ENCODE results near the gene HPCAL1. TPM values are rescaled to one million over a fixed set of nuclear protein-coding genes. Genes with fewer than 3 reads are reported as not detected.

Gene HPCAL1
- total RNA-seq, 1 experiment from 2014 or later, result 56.8 TPM

GRCh38 chr2:10322973-10323372 is 20.3 kb downstream of the HPCAL1 start:
- Histone ChIP-seq H3K4me3 (no peak overlapping the region), H3K27me3 (replicated peaks) (no peaks in the 10 kb centered on the region), H3K27ac (no peak overlapping the region), H3K9me3 (replicated peaks) (no peaks in the 10 kb centered on the region), H3K4me1 (replicated peaks) (no peaks in the 10 kb centered on the region), H3K36me3 (no peaks in the 10 kb centered on the region)
- no peak for DNase-seq (ENCODE audit: low read depth in 1 of 2, low spot score in 2 of 2)

GRCh38 chr2:10323535-10323934 is 20.8 kb downstream of the HPCAL1 start:
- Histone ChIP-seq H3K27me3 (replicated peaks) (no peaks in the 10 kb centered on the region), H3K4me1 (replicated peaks) (no peaks in the 10 kb centered on the region), H3K4me3 (no peak overlapping the region), H3K36me3 (no peaks in the 10 kb centered on the region), H3K27ac (no peak overlapping the region), H3K9me3 (replicated peaks) (no peaks in the 10 kb centered on the region)
- DNase-seq (ENCODE audit: low read depth in 1 of 2, low spot score in 2 of 2), result no peak

- Histone ChIP-seq H3K4me1 (replicated peaks) (no peaks in the 10 kb centered on the region; the same call in 1 of the 2 replicates), H3K4me3 (no peak overlapping the region), H3K9me3 (replicated peaks) (no peaks in the 10 kb centered on the region), H3K27ac (no peak overlapping the region), H3K36me3 (no peaks in the 10 kb centered on the region), H3K27me3 (replicated peaks) (no peaks in the 10 kb centered on the region)
- no peak for DNase-seq (ENCODE audit: low read depth in 1 of 2, low spot score in 2 of 2)
Measured at GRCh38 chr2:10324095-10324832, 21.6 kb downstream of the HPCAL1 start.

- no peak for DNase-seq (ENCODE audit: low read depth in 1 of 2, low spot score in 2 of 2)
- H3K36me3 ChIP-seq, result no peaks in the 10 kb centered on the region
- H3K27ac ChIP-seq, result no peak overlapping the region
- H3K27me3 ChIP-seq (replicated peaks), result no peaks in the 10 kb centered on the region
- H3K4me1 ChIP-seq (replicated peaks), result peaks cover 11% of the 10 kb centered on the region
- H3K4me3 ChIP-seq, result no peak overlapping the region
- H3K9me3 ChIP-seq (replicated peaks), result no peaks in the 10 kb centered on the region
Measured at GRCh38 chr2:10325278-10326145, 22.8 kb downstream of the HPCAL1 start.

- Histone ChIP-seq H3K27me3 (replicated peaks) (no peaks in the 10 kb centered on the region), H3K9me3 (replicated peaks) (no peaks in the 10 kb centered on the region), H3K4me1 (replicated peaks) (peaks cover 18% of the 10 kb centered on the region), H3K27ac (no peak overlapping the region), H3K4me3 (no peak overlapping the region), H3K36me3 (no peaks in the 10 kb centered on the region)
- no peak for DNase-seq (ENCODE audit: low read depth in 1 of 2, low spot score in 2 of 2)
Measured at GRCh38 chr2:10326151-10326616, 23.5 kb downstream of the HPCAL1 start.

GRCh38 chr2:10326707-10327594 is 24.2 kb downstream of the HPCAL1 start:
- Histone ChIP-seq H3K9me3 (replicated peaks) (no peaks in the 10 kb centered on the region), H3K4me1 (replicated peaks) (peaks cover 21% of the 10 kb centered on the region), H3K36me3 (no peaks in the 10 kb centered on the region), H3K27ac (no peak overlapping the region), H3K4me3 (no peak overlapping the region), H3K27me3 (replicated peaks) (no peaks in the 10 kb centered on the region)
- DNase-seq (ENCODE audit: low read depth in 1 of 2, low spot score in 2 of 2), result no peak

- Histone ChIP-seq H3K27me3 (replicated peaks) (no peaks in the 10 kb centered on the region), H3K36me3 (no peaks in the 10 kb centered on the region), H3K4me3 (no peak overlapping the region), H3K9me3 (replicated peaks) (no peaks in the 10 kb centered on the region), H3K4me1 (replicated peaks) (peaks cover 21% of the 10 kb centered on the region), H3K27ac (no peak overlapping the region)
- DNase-seq (ENCODE audit: low read depth in 1 of 2, low spot score in 2 of 2), result no peak
Measured at GRCh38 chr2:10327896-10328669, 25.4 kb downstream of the HPCAL1 start.

GRCh38 chr2:10328670-10329579 is 26.2 kb downstream of the HPCAL1 start:
- H3K4me1 ChIP-seq (replicated peaks), result peaks cover 21% of the 10 kb centered on the region
- H3K36me3 ChIP-seq, result no peaks in the 10 kb centered on the region
- H3K27ac ChIP-seq, result no peak overlapping the region

GRCh38 chr2:10329580-10329879 is 26.8 kb downstream of the HPCAL1 start:
- H3K27me3 ChIP-seq (replicated peaks), result no peaks in the 10 kb centered on the region
- H3K36me3 ChIP-seq, result no peaks in the 10 kb centered on the region
- peaks cover 21% of the 10 kb centered on the region for H3K4me1 ChIP-seq (replicated peaks)
- DNase-seq (ENCODE audit: low read depth in 1 of 2, low spot score in 2 of 2), result no peak
- no peak overlapping the region for H3K4me3 ChIP-seq
- no peaks in the 10 kb centered on the region for H3K9me3 ChIP-seq (replicated peaks)
- no peak overlapping the region for H3K27ac ChIP-seq

More at GRCh38 chr2:10328670-10329579, 26.2 kb downstream of the HPCAL1 start:
- no peak overlapping the region for H3K4me3 ChIP-seq
- no peaks in the 10 kb centered on the region for H3K9me3 ChIP-seq (replicated peaks)
- no peaks in the 10 kb centered on the region for H3K27me3 ChIP-seq (replicated peaks)
- no peak for DNase-seq (ENCODE audit: low read depth in 1 of 2, low spot score in 2 of 2)

GRCh38 chr2:10329880-10330699 is 27.4 kb downstream of the HPCAL1 start:
- Histone ChIP-seq H3K27me3 (replicated peaks) (no peaks in the 10 kb centered on the region), H3K4me1 (replicated peaks) (peaks cover 21% of the 10 kb centered on the region), H3K36me3 (peaks cover 2% of the 10 kb centered on the region; the same call in 1 of the 2 replicates), H3K4me3 (no peak overlapping the region), H3K27ac (peak overlapping the region; percentile 48), H3K9me3 (replicated peaks) (peaks cover 2% of the 10 kb centered on the region)
- DNase-seq (ENCODE audit: low read depth in 1 of 2, low spot score in 2 of 2), result peak; percentile 67 to 72

- H3K4me1 ChIP-seq (replicated peaks), result peaks cover 21% of the 10 kb centered on the region
- no peaks in the 10 kb centered on the region for H3K27me3 ChIP-seq (replicated peaks)
- H3K36me3 ChIP-seq, result peaks cover 5% of the 10 kb centered on the region; the same call in 1 of the 2 replicates
- no peak for DNase-seq (ENCODE audit: low read depth in 1 of 2, low spot score in 2 of 2)
- H3K9me3 ChIP-seq (replicated peaks), result peaks cover 5% of the 10 kb centered on the region
- no peak overlapping the region for H3K4me3 ChIP-seq
- H3K27ac ChIP-seq, result peak overlapping the region; percentile 48
Measured at GRCh38 chr2:10330700-10331026, 28.0 kb downstream of the HPCAL1 start.
